ENCODE results near the gene DNTTIP2. TPM values are rescaled to one million over a fixed set of nuclear protein-coding genes. Genes with fewer than 3 reads are reported as not detected.

Gene DNTTIP2
- total RNA-seq, 2 donors from 2014 or later, result 56.2 to 74.7 TPM

- 93 to 100% methylated on average over 1 to 2 of the region's 3 CpGs for WGBS, 2 experiments (ENCODE audit: insufficient coverage in 1 of 2, insufficient read length in 1 of 2)
- Histone ChIP-seq H3K9me3 (ENCODE audit: control insufficient read depth, low read length) (no peaks in the 10 kb centered on the region), H3K4me1 (ENCODE audit: control insufficient read depth, insufficient read depth, low read length) (no peaks in the 10 kb centered on the region), H3K4me3 (ENCODE audit: low read length) (no peak overlapping the region), H3K27me3 (ENCODE audit: control insufficient read depth, insufficient read depth, low read length, poor library complexity, severe bottlenecking) (no peaks in the 10 kb centered on the region), H3K27ac (ENCODE audit: low read depth, low read length) (no peak overlapping the region), H3K36me3 (ENCODE audit: control insufficient read depth, insufficient read depth, low read length) (no peaks in the 10 kb centered on the region), H3K9ac (ENCODE audit: extremely low read depth, low read length, poor library complexity, severe bottlenecking) (no peak overlapping the region)
- Mint-ChIP-seq H3K4me3 (no peak overlapping the region), H3K27me3 (ENCODE audit: insufficient read depth) (peaks cover 3% of the 10 kb centered on the region), H3K27ac (no peak overlapping the region), H3K4me1 (peaks cover 10% of the 10 kb centered on the region), H3K36me3 (ENCODE audit: low read depth) (no peaks in the 10 kb centered on the region), H3K9me3 (peaks cover 14% of the 10 kb centered on the region)
- TF ChIP-seq CTCF (conservative IDR thresholded peaks at IDR 0.05), result no peak
- DNase-seq, result no peak
These were observed 27.5 kb upstream of the DNTTIP2 start for GRCh38 chr1:93906480-93906879.

- no peaks in the 10 kb centered on the region for H3K27me3 ChIP-seq (ENCODE audit: control insufficient read depth, insufficient read depth, low read length, poor library complexity, severe bottlenecking)
- H3K9me3 ChIP-seq (ENCODE audit: control insufficient read depth, low read length), result no peaks in the 10 kb centered on the region
- H3K9ac ChIP-seq (ENCODE audit: extremely low read depth, low read length, poor library complexity, severe bottlenecking), result no peak overlapping the region
- no peak for TF ChIP-seq CTCF (conservative IDR thresholded peaks at IDR 0.05)
- no peak overlapping the region for H3K27ac Mint-ChIP-seq
- no peak overlapping the region for H3K27ac ChIP-seq (ENCODE audit: low read depth, low read length)
- H3K4me1 ChIP-seq (ENCODE audit: control insufficient read depth, insufficient read depth, low read length), result no peaks in the 10 kb centered on the region
- DNase-seq, result no peak
- no peak overlapping the region for H3K4me3 ChIP-seq (ENCODE audit: low read length)
- 100% methylated on average over 2 of the region's 2 CpGs for WGBS, 2 experiments (ENCODE audit: insufficient coverage in 1 of 2, insufficient read length in 1 of 2)
- H3K27me3 Mint-ChIP-seq (ENCODE audit: insufficient read depth), result peaks cover 3% of the 10 kb centered on the region
- peaks cover 4% of the 10 kb centered on the region for H3K36me3 Mint-ChIP-seq (ENCODE audit: low read depth)
- peaks cover 7% of the 10 kb centered on the region for H3K9me3 Mint-ChIP-seq
- H3K36me3 ChIP-seq (ENCODE audit: control insufficient read depth, insufficient read depth, low read length), result no peaks in the 10 kb centered on the region
- H3K4me1 Mint-ChIP-seq, result peaks cover 10% of the 10 kb centered on the region
- H3K4me3 Mint-ChIP-seq, result no peak overlapping the region
These were observed 26.7 kb upstream of the DNTTIP2 start for GRCh38 chr1:93905734-93906133.

GRCh38 chr1:93905051-93905450 lies 26.0 kb upstream of the DNTTIP2 start:
- H3K4me3 Mint-ChIP-seq, result no peak overlapping the region
- Histone ChIP-seq H3K4me3 (ENCODE audit: low read length) (no peak overlapping the region), H3K27me3 (ENCODE audit: control insufficient read depth, insufficient read depth, low read length, poor library complexity, severe bottlenecking) (no peaks in the 10 kb centered on the region), H3K27ac (ENCODE audit: low read depth, low read length) (no peak overlapping the region), H3K36me3 (ENCODE audit: control insufficient read depth, insufficient read depth, low read length) (no peaks in the 10 kb centered on the region), H3K9ac (ENCODE audit: extremely low read depth, low read length, poor library complexity, severe bottlenecking) (no peak overlapping the region), H3K9me3 (ENCODE audit: control insufficient read depth, low read length) (no peaks in the 10 kb centered on the region), H3K4me1 (ENCODE audit: control insufficient read depth, insufficient read depth, low read length) (no peaks in the 10 kb centered on the region)
- no peak for TF ChIP-seq CTCF (conservative IDR thresholded peaks at IDR 0.05)
- H3K36me3 Mint-ChIP-seq (ENCODE audit: low read depth), result peaks cover 4% of the 10 kb centered on the region
- no peak for DNase-seq
- peaks cover 2% of the 10 kb centered on the region for H3K9me3 Mint-ChIP-seq
- WGBS, 2 experiments (ENCODE audit: insufficient coverage in 1 of 2, insufficient read length in 1 of 2), result 88 to 100% methylated on average over 1 of the region's 1 CpG
- H3K4me1 Mint-ChIP-seq, result peaks cover 10% of the 10 kb centered on the region
- no peak overlapping the region for H3K27ac Mint-ChIP-seq
- H3K27me3 Mint-ChIP-seq (ENCODE audit: insufficient read depth), result peaks cover 3% of the 10 kb centered on the region
